Effector CD8-positive, alpha-beta T cell (primary cell): ENCODE results near the gene RNF114.
"Not testable (repeated sequence)": the region's sequence is repeated elsewhere in the genome, so short reads cannot be mapped to it uniquely, and the experiment has no call there.

Experiments used
- DNase-seq: peaks from one replicate; lab custom pipeline; 2025; lab: John Stamatoyannopoulos, UW
- total RNA-seq, 4 experiments: gene quantifications; one replicate each; lab custom pipeline; 2026; lab: John Stamatoyannopoulos, UW

RNF114 gene
- 90.5 to 121 (median 101) reads per million in 4 experiments for total RNA-seq

GRCh38 chr20:49936153-49937026 lies at the start of gene RNF114:
Gene RNF114 (plus strand): TSS chr20:49936397. CDS start chr20:49936413, 16 bp downstream.
- DNase-seq: peak; percentile 89

GRCh38 chr20:49886571-49887213 lies 49.5 kb upstream of the RNF114 start:
- no peak for DNase-seq

DNA sequence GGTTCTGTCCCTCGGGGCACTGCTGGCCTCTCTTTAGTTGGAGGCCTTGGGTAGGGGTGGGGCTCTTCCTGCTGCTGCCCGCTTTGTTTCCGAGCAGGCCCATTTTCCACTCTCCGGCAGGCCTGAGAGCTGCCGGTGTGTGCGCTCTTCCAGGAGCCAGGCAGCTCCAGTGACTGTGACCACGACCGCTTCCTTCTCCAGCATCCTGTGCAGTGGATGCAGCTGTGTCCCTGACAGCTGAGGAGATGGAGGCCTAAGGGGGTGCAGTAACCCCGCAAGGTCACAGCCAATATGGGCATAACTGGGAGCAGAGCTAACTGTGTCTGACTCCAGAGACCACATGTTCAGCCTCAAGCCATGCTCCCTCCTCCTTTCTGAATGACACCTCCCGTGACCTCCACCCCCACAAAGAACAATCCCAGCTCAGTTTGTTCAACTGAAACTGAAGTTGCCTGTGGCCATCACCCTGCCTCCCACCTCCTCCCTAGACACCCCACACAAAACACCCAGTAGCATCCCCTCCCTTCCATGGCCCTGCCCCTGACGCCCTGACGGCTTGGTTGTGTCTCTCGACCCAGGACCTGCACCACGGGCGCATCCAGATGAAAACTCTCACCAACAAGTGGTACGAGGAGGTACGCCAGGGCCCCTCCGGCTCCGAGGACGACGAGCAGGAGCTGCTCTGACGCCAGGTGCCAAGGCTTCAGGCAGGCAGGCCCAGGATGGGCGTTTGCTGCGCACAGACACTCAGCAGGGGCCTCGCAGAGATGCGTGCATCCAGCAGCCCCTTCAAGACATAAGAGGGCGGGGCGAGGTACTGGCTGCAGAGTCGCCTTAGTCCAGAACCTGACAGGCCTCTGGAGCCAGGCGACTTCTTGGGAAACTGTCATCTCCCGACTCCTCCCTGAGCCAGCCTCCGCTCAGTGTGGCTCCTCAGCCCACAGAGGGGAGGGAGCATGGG lies 48.7 kb upstream of the RNF114 start:
- DNase-seq: no peak

- peak; percentile 13 for DNase-seq
Observed at GRCh38 chr20:49888212-49889000, 47.8 kb upstream of the RNF114 start.

- DNase-seq: no peak
Observed at GRCh38 chr20:49889001-49889934, 46.9 kb upstream of the RNF114 start.

GRCh38 chr20:49889935-49890333 lies 46.3 kb upstream of the RNF114 start:
- DNase-seq: no peak

- no peak for DNase-seq
Observed at GRCh38 chr20:49890471-49891361, 45.5 kb upstream of the RNF114 start.

DNA sequence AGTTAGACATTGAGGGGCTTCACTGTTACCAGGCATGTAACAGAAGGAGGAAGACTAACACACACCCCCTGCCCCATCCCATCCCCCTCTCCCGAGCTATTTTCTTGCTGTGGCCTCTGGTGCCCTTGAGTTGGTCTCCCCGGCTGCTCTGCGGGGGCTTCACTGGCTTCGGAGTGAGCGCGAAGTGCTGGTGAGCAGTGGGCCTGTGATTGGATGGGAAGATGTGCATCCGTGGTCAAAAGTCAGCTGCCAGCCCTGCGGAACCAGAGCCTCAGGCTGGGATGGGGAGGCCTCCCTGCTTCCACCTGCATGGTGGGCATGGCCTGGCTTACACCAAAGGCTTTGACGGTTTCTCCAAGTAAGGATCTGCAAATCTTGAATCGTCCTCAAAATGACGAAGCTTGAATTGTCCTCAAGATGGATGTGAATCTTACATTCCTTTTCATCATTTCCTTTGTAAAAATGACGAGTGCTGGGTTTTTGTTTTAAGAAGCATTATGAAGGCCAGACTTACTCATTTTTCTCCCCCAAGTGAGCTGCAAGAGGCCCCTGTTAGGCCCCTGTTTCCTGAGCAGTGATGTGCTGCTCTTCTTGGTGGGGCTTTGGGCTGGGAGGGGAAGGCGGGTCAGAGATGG lies 44.6 kb upstream of the RNF114 start:
- DNase-seq: no peak

DNA sequence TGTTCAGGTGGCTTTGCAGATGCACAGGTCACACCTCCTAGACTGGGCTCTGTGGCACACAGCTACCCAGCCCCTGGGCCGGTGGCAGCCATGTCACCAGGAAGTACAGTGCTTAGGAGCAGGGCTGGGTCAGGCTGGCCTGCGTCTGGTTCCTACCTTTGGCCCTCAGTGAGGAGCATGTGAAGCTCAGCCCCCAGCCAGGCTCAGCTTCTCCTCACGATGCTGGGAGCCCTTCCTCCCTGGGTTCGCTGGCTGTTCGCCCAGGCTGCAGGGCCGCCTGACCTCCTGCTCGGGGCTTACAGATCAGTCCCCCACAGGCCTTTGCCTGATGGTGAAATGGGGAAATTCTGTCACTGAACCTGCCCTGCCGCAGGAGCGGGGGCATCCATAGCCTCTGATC lies 43.9 kb upstream of the RNF114 start:
- DNase-seq: no peak

DNA sequence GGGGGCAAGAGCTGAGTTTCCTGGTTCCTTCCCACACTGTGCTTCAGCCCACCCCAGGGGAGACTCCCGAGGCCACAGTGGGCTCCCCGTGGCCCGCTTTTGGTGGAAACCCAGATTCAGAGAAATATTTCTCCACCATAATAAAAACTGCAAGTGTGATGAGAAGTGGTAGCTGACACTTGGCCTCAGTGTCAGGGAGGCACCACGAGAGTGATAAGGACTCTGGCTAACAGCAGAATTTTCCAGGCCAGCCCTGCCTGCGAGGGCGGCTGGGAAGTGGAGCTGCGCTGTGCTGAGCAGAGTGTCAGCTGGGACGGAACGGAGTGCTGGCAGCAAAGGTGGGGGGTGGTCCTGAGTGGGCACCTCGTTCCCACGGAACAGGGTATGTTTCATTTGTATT lies 43.4 kb upstream of the RNF114 start:
- DNase-seq: no peak

DNA sequence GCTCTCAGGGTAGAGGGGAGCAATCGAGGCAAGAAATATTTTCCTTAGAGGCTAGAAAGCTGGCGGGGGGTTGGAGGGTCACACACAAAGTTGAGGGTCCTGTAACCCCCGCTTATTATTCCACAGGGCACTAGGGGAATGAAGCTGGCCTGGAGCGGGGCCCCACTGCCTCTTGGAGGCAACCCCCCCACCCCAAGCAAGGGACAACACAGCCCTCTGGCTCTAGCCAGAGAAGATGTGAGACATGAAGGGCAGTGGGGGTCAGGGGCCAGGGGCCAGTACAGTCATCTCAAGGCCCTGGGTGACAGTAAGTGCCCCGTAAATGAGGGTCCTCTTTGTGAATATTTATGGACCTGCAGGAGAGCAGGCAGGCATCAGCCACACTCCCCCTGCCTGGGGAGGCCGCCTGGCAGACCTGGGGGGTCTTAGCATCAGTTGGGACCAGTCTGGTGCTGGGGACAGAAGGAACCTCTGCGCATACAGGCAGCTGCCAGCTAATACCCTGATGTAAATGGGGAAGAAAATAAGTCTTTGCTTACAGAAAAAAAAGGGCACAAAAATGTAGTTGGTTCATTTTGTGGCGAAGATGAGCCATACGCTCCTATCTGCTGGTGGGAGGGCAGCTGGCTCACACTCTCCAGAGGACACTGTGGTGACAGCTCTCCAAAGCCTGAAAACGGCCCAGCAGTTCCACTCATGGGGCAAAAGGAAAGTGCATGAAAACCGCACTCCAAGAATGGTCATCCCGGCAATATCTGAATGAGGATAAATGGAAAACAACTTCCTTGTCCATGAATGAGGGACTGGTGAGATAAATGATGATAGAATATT lies 42.7 kb upstream of the RNF114 start:
- no peak for DNase-seq

DNA sequence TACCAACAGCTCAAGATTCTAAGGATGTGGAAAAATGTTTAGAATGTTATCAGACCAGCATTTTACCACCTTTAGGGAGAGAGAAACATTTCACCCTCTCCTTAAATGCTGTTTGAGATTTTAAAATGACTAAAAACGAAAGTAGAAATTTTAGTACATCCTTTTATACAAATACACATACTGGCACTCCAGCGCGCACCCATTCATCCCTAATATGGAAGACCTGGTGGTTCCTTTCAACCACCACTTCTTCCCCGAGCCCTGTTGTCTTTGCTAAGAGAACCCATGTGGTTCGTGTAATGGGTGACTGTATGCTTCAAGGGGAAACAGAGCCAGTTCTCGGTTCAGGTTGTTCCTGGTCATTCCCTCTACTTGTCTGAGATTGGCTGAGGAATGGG lies 42.1 kb upstream of the RNF114 start:
- no peak for DNase-seq

DNA sequence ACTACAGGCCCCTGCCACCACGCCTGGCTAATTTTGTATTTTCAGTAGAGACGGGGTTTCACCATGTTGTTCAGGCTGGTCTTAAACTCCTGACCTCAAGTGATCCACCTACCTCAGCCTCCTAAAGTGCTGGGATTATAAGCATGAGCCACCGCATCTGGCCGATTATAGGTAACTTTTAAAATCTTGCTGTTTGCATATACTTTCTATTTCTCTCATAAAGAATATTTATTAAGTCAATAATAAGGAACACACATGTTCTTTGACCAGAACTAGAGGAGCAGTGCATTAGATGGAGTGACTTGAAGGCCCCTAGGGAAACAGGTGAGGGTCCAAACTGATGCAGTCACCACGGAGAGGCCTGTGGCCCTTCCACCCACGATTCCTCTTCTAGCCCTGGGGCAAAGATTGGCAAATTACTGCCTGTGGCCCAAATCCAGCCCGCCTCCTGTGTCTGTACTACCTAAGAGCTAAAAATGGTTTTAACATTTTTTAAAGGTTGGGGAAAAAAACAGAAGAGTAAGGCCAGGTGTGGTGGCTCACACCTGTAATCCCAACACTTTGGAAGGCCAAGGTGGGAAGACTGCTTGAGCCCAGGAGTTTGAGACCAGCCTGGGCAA lies 40.6 kb upstream of the RNF114 start:
- not testable (repeated sequence) for DNase-seq

- DNase-seq: no peak
Observed at GRCh38 chr20:49896204-49896603, 40.0 kb upstream of the RNF114 start.

- no peak for DNase-seq
Observed at GRCh38 chr20:49899541-49900383, 36.4 kb upstream of the RNF114 start.

DNA sequence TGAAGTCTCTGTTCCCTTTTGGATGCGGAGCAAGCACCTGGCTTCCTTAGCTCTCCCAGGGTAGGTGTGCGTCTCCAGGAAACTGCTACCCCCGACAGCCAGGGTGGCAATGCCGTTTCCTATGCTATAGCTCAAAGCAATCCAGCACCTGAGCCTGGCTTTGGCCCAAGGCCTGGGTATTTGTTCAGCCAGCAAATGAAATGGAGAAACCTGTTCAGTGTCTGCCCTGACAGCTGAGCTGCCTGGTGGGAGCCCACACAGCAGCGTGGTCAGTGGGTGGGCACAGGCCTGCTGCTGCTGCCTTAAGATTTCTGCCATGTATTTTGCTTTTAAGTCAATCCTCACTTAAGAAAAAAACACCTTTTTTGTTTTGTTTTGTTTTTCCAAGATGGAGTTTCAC lies 34.6 kb upstream of the RNF114 start:
- DNase-seq: no peak
